Esophagus squamous epithelium (tissue), 4 donors: ENCODE measurements around the gene SMARCA4.

ENCODE experiments used
- CTCF ChIP-seq, 6 experiments: fragments of 450-650 bp in 4 of 6; fragments of 200-600 bp in 2 of 6; sonication (generic) in 2 of 6; IDR thresholded peaks; one replicate each; pipeline ENCODE4 v1.5.1; 2016 to 2019; ENCODE audit warnings: antibody characterized with exemption in 6 of 6, mild to moderate bottlenecking in 4 of 6, moderate library complexity in 4 of 6
- POLR2A ChIP-seq, 4 donors: fragments of 450-650 bp; IDR thresholded peaks; one replicate each; pipeline ENCODE4 v1.6.1; 2017; ENCODE audit warnings: antibody characterized with exemption in 4 of 4, mild to moderate bottlenecking in 4 of 4, moderate library complexity in 3 of 4

GRCh38 chr19:11023710-11024109, 62.9 kb downstream of the SMARCA4 start:
- TF ChIP-seq CTCF (IDR thresholded peaks at IDR 0.05), result no peak
- TF ChIP-seq POLR2A (IDR thresholded peaks at IDR 0.05), result no peak
